CD14-positive monocyte (primary cell): ENCODE measurements around the gene THBS1. TPM values are rescaled to one million over a fixed set of nuclear protein-coding genes. Genes with fewer than 3 reads are reported as not detected.
A peak's percentile ranks its signal among the peaks of the same experiment; 100 is the strongest.

Source experiments
- DNase-seq, 3 donors: peaks; one replicate each; pipeline ENCODE4 v3.0.0-alpha.2; 2011 to 2022
- H2AFZ ChIP-seq: 2 replicates; pipeline ENCODE4 v1.6.0; 2012; ENCODE audit warnings: mild to moderate bottlenecking, low read depth, low read length, inconsistent platforms; ENCODE audit not compliant: insufficient read depth, poor library complexity, severe bottlenecking
- H3K27ac ChIP-seq, 2 donors: 1 replicate in 1 of 2; 2 replicates in 1 of 2; pipeline ENCODE4 v1.5.1; 2012 to 2013; ENCODE audit warnings: low read length in 2 of 2, control low read depth in 1 of 2, inconsistent platforms in 1 of 2, low read depth in 1 of 2, mild to moderate bottlenecking in 1 of 2
- H3K27me3 ChIP-seq, 2 donors: one replicate each; pipeline versions ENCODE4 v1.6.0 to v1.6.1; 2011 to 2013; ENCODE audit warnings: low read length in 2 of 2; ENCODE audit not compliant: control insufficient read depth in 2 of 2, insufficient read depth in 2 of 2
- H3K36me3 ChIP-seq, 2 donors: replicated peaks in 1 of 2; 1 replicate in 1 of 2; 2 replicates in 1 of 2; pipeline versions ENCODE4 v1.5.1 to v1.6.1; 2012 to 2013; ENCODE audit warnings: low read length in 2 of 2, control low read depth in 1 of 2, inconsistent platforms in 1 of 2, mild to moderate bottlenecking in 1 of 2; ENCODE audit not compliant: insufficient read depth in 2 of 2, control insufficient read depth in 1 of 2
- H3K4me1 ChIP-seq, 2 donors: 1 replicate in 1 of 2; 2 replicates in 1 of 2; pipeline versions ENCODE4 v1.5.1 to v1.6.1; 2012 to 2013; ENCODE audit warnings: low read length in 2 of 2, control low read depth in 1 of 2, inconsistent platforms in 1 of 2, mild to moderate bottlenecking in 1 of 2, moderate library complexity in 1 of 2; ENCODE audit not compliant: insufficient read depth in 2 of 2, control insufficient read depth in 1 of 2
- H3K4me2 ChIP-seq: replicated peaks from 2 replicates; pipeline ENCODE3; 2012; ENCODE audit warnings: low read length, moderate library complexity, mild to moderate bottlenecking; ENCODE audit not compliant: poor library complexity, severe bottlenecking; ENCODE audit errors: extremely low read depth
- H3K4me3 ChIP-seq, 3 experiments: fragments of 200-600 bp in 1 of 3; sonication (generic) in 1 of 3; replicated peaks in 1 of 3; 1 replicate in 2 of 3; 2 replicates in 1 of 3; pipeline ENCODE4 v1.5.1; 2011 to 2013; ENCODE audit warnings: low read length in 3 of 3, mild to moderate bottlenecking in 3 of 3, control low read depth in 2 of 3, low read depth in 2 of 3, inconsistent platforms in 1 of 3, moderate library complexity in 1 of 3
- H3K79me2 ChIP-seq: 2 replicates; pipeline ENCODE4 v1.6.0; 2012; ENCODE audit warnings: mild to moderate bottlenecking, control low read depth, inconsistent platforms, low read length, moderate library complexity; ENCODE audit not compliant: insufficient read depth
- H3K9ac ChIP-seq: 2 replicates; pipeline ENCODE4 v1.6.0; 2017; ENCODE audit warnings: low read length, mild to moderate bottlenecking; ENCODE audit not compliant: insufficient read depth, poor library complexity, severe bottlenecking
- H3K9me3 ChIP-seq, 2 donors: replicated peaks in 1 of 2; 1 replicate in 1 of 2; 2 replicates in 1 of 2; pipeline versions ENCODE4 v1.5.1 to v1.6.1; 2012 to 2013; ENCODE audit warnings: low read length in 2 of 2, control low read depth in 1 of 2; ENCODE audit not compliant: control insufficient read depth in 1 of 2, insufficient read depth in 1 of 2
- H4K20me1 ChIP-seq: 2 replicates; pipeline ENCODE4 v1.6.0; 2012; ENCODE audit warnings: mild to moderate bottlenecking, low read length, control low read depth, moderate library complexity; ENCODE audit not compliant: insufficient read depth
- H3K27ac Mint-ChIP-seq, 7 donors: one replicate each; pipeline ENCODE4 v1.8.0; 2020; ENCODE audit warnings: mild to moderate bottlenecking in 7 of 7, mixed read lengths in 7 of 7, moderate library complexity in 6 of 7, inconsistent platforms in 2 of 7
- H3K27me3 Mint-ChIP-seq, 3 donors: one replicate each; pipeline ENCODE4 v1.8.0; 2021 to 2022; ENCODE audit warnings: low read depth in 3 of 3, mild to moderate bottlenecking in 3 of 3, mixed read lengths in 3 of 3, moderate library complexity in 3 of 3, inconsistent platforms in 1 of 3
- H3K36me3 Mint-ChIP-seq, 2 donors: one replicate each; pipeline ENCODE4 v1.8.0; 2020; ENCODE audit warnings: mixed read lengths in 2 of 2, inconsistent platforms in 1 of 2, mild to moderate bottlenecking in 1 of 2
- H3K4me1 Mint-ChIP-seq: one replicate; pipeline ENCODE4 v1.8.0; 2020; ENCODE audit warnings: mild to moderate bottlenecking, mixed read lengths
- H3K4me3 Mint-ChIP-seq, 2 donors: one replicate each; pipeline ENCODE4 v1.8.0; 2020; ENCODE audit warnings: mild to moderate bottlenecking in 2 of 2, mixed read lengths in 2 of 2, moderate library complexity in 1 of 2
- H3K9me3 Mint-ChIP-seq, 7 donors: one replicate each; pipeline ENCODE4 v1.8.0; 2020 to 2022; ENCODE audit warnings: mixed read lengths in 7 of 7, mild to moderate bottlenecking in 6 of 7, moderate library complexity in 6 of 7, inconsistent platforms in 2 of 7
- CTCF ChIP-seq: fragments of 200-600 bp; IDR thresholded peaks from one replicate; pipeline ENCODE4 v1.8.0; 2022; ENCODE audit warnings: antibody characterized with exemption, mild to moderate bottlenecking
- WGBS: methylation state at CpG from one replicate; pipeline ENCODE4 v1.1.5; 2013; ENCODE audit warnings: missing lambda C conversion rate; ENCODE audit not compliant: insufficient coverage; 5-methylcytosine and 5-hydroxymethylcytosine counted together
- intact Hi-C, 2 donors: fragments of 100-400 bp; cut with micrococcal nuclease; formaldehyde crosslinking; loops; one replicate each; pipeline versions ENCODE4 v1.15.0 to v1.15.1; 2023
- polyA plus RNA-seq, 3 donors: library from polyadenylated mRNA; depleted of rRNA in 1 of 3; unstranded in 2 of 3; stranded (reverse) in 1 of 3; fragments of 300-500 nt in 2 of 3; fragments of >200 nt in 1 of 3; fragmentation: Illumina TruSeq in 2 of 3; gene quantifications; 1 replicate in 2 of 3; 2 replicates in 1 of 3; pipeline ENCODE4 v1.2.3, GENCODE V29; 2012 to 2021

The THBS1 gene
- polyA plus RNA-seq, 3 donors: 0.52 to 151 (median 55.4) TPM

GRCh38 chr15:39554746-39555387 lies 26.0 kb upstream of the THBS1 start:
- no peak overlapping the region for H3K9ac ChIP-seq
- H3K27me3 Mint-ChIP-seq: peaks cover 10 to 14% (median 11%) of the 10 kb centered on the region in 3 donors
- H3K4me3 Mint-ChIP-seq: peak overlapping the region in 1 of 2 donors; percentile 46
- no peak overlapping the region for H3K27ac Mint-ChIP-seq
- H3K36me3 ChIP-seq: no peaks in the 10 kb centered on the region
- peaks cover 16% of the 10 kb centered on the region for H3K4me1 Mint-ChIP-seq
- no peaks in the 10 kb centered on the region for H4K20me1 ChIP-seq
- H3K9me3 ChIP-seq: no peaks in the 10 kb centered on the region
- DNase-seq: no peak
- TF ChIP-seq CTCF: no peak
- peaks cover 4 to 7% of the 10 kb centered on the region in 2 donors for H3K27me3 ChIP-seq
- no peak overlapping the region for H3K4me3 ChIP-seq
- no peak overlapping the region for H3K27ac ChIP-seq
- no peak overlapping the region for H3K4me2 ChIP-seq
- H3K36me3 Mint-ChIP-seq: no peaks in the 10 kb centered on the region
- no peak overlapping the region for H2AFZ ChIP-seq
- H3K9me3 Mint-ChIP-seq: peaks cover 0 to 8% (median 2%) of the 10 kb centered on the region in 7 donors
- H3K4me1 ChIP-seq: peaks cover 8 to 11% of the 10 kb centered on the region in 2 donors
- H3K79me2 ChIP-seq: no peaks in the 10 kb centered on the region
- intact Hi-C loops: no loop called here

GRCh38 chr15:39555885-39556284 lies 25.0 kb upstream of the THBS1 start:
- Mint-ChIP-seq H3K27ac (no peak overlapping the region), H3K9me3 (peaks cover 0 to 6% (median 2%) of the 10 kb centered on the region in 7 donors), H3K4me3 (no peak overlapping the region), H3K27me3 (peaks cover 11 to 14% (median 11%) of the 10 kb centered on the region in 3 donors), H3K36me3 (no peaks in the 10 kb centered on the region), H3K4me1 (peaks cover 16% of the 10 kb centered on the region)
- TF ChIP-seq CTCF: no peak
- Histone ChIP-seq H3K4me1 (peaks cover 8 to 11% of the 10 kb centered on the region in 2 donors), H3K79me2 (no peaks in the 10 kb centered on the region), H3K27ac (no peak overlapping the region), H3K9me3 (no peaks in the 10 kb centered on the region), H2AFZ (no peak overlapping the region), H3K27me3 (peaks cover 4 to 7% of the 10 kb centered on the region in 2 donors), H3K4me3 (no peak overlapping the region), H3K9ac (no peak overlapping the region), H4K20me1 (no peaks in the 10 kb centered on the region), H3K4me2 (no peak overlapping the region), H3K36me3 (no peaks in the 10 kb centered on the region)
- intact Hi-C loops: no loop called here
- no peak for DNase-seq
- 70% methylated on average over 1 of the region's 4 CpGs for WGBS
